PC-3 (cell line): ENCODE results near the gene SH3GL3.

Source experiments
- CTCF ChIP-seq: fragments of 300-600 bp; sonication (generic); conservative IDR thresholded peaks from 2 replicates; pipeline ENCODE4 v1.5.1; 2017; ENCODE audit warnings: antibody characterized with exemption, low read depth, mild to moderate bottlenecking, low read length
- EZH2 ChIP-seq: fragments of 300-600 bp; sonication (generic); IDR thresholded peaks from one replicate; pipeline ENCODE4 v1.6.1; 2017; ENCODE audit warnings: antibody characterized with exemption, mild to moderate bottlenecking, low read length; ENCODE audit not compliant: unreplicated experiment
- EZH2phosphoT487 ChIP-seq: fragments of 300-600 bp; sonication (generic); IDR thresholded peaks from 2 replicates; pipeline ENCODE4 v1.6.1; 2018; ENCODE audit warnings: mild to moderate bottlenecking, antibody characterized with exemption, low read length, borderline replicate concordance

GRCh38 chr15:83598031-83598430, 150.9 kb downstream of the SH3GL3 start:
- TF ChIP-seq CTCF (no peak), EZH2phosphoT487 (no peak), EZH2 (no peak)
